H9 (cell line): ENCODE data around the gene GLS. TPM values are rescaled to one million over a fixed set of nuclear protein-coding genes. Genes with fewer than 3 reads are reported as not detected.

Experiments used
- DNase-seq: peaks from one replicate; pipeline ENCODE4 v3.0.0-alpha.2; 2017
- H2AFZ ChIP-seq: one replicate; pipeline ENCODE4 v1.6.1; 2013; ENCODE audit warnings: mild to moderate bottlenecking, low read length, control low read depth, moderate library complexity
- H2AK5ac ChIP-seq: 2 replicates; pipeline ENCODE4 v1.6.1; 2013; ENCODE audit warnings: low read length, control low read depth, mixed read lengths; ENCODE audit not compliant: insufficient read length
- H2BK120ac ChIP-seq: one replicate; pipeline ENCODE4 v1.6.1; 2013; ENCODE audit warnings: low read depth, mild to moderate bottlenecking, low read length, control low read depth, inconsistent platforms; ENCODE audit not compliant: poor library complexity, severe bottlenecking
- H2BK12ac ChIP-seq: 2 replicates; pipeline ENCODE4 v1.6.1; 2013; ENCODE audit warnings: low read length, control low read depth, mixed read lengths, low read depth; ENCODE audit not compliant: insufficient read length
- H2BK15ac ChIP-seq: 2 replicates; pipeline ENCODE4 v1.6.1; 2013; ENCODE audit warnings: low read depth, low read length, control low read depth
- H2BK20ac ChIP-seq: one replicate; pipeline ENCODE4 v1.6.1; 2013; ENCODE audit warnings: low read depth, mild to moderate bottlenecking, low read length, control low read depth, inconsistent platforms; ENCODE audit not compliant: poor library complexity, severe bottlenecking
- H2BK5ac ChIP-seq: 2 replicates; pipeline ENCODE4 v1.6.1; 2013; ENCODE audit warnings: low read length, control low read depth, mixed read lengths; ENCODE audit not compliant: insufficient read length
- H3K14ac ChIP-seq: 2 replicates; pipeline ENCODE4 v1.6.1; 2013; ENCODE audit warnings: low read length, control low read depth; ENCODE audit not compliant: insufficient read depth
- H3K18ac ChIP-seq: 2 replicates; pipeline ENCODE4 v1.6.1; 2013; ENCODE audit warnings: low read depth, mild to moderate bottlenecking, mixed read lengths, low read length, control low read depth; ENCODE audit not compliant: insufficient read length
- H3K23ac ChIP-seq: 2 replicates; pipeline ENCODE4 v1.6.1; 2013; ENCODE audit warnings: low read length, control low read depth, mixed read lengths, low read depth; ENCODE audit not compliant: insufficient read length
- H3K23me2 ChIP-seq: 2 replicates; pipeline ENCODE4 v1.6.1; 2013; ENCODE audit warnings: low read depth, mild to moderate bottlenecking, mixed read lengths, low read length, control low read depth; ENCODE audit not compliant: insufficient read length, poor library complexity, severe bottlenecking
- H3K27ac ChIP-seq: 2 replicates; pipeline ENCODE4 v1.5.1; 2013; ENCODE audit warnings: low read length, control low read depth, mixed read lengths, low read depth; ENCODE audit not compliant: insufficient read length
- H3K27me3 ChIP-seq: 2 replicates; pipeline ENCODE4 v1.6.1; 2013; ENCODE audit warnings: low read length, control low read depth, inconsistent platforms; ENCODE audit not compliant: insufficient read depth
- H3K4ac ChIP-seq: 2 replicates; pipeline ENCODE4 v1.6.1; 2013; ENCODE audit warnings: low read depth, mild to moderate bottlenecking, control low read depth, inconsistent platforms, low read length, moderate library complexity
- H3K4me1 ChIP-seq: 2 replicates; pipeline ENCODE4 v1.6.1; 2013; ENCODE audit warnings: low read length, control low read depth, inconsistent platforms; ENCODE audit not compliant: insufficient read depth
- H3K4me2 ChIP-seq: 2 replicates; pipeline ENCODE4 v1.6.1; 2013; ENCODE audit warnings: low read length, control low read depth, mixed read lengths; ENCODE audit not compliant: insufficient read length, insufficient read depth
- H3K56ac ChIP-seq: 2 replicates; pipeline ENCODE4 v1.6.1; 2013; ENCODE audit warnings: low read depth, mild to moderate bottlenecking, mixed read lengths, low read length, control low read depth; ENCODE audit not compliant: insufficient read length
- H3K79me1 ChIP-seq: 2 replicates; pipeline ENCODE4 v1.6.1; 2013; ENCODE audit warnings: low read depth, mild to moderate bottlenecking, moderate library complexity, low read length, control low read depth, inconsistent platforms; ENCODE audit not compliant: insufficient read depth, poor library complexity, severe bottlenecking
- H3K79me2 ChIP-seq: 2 replicates; pipeline ENCODE4 v1.6.1; 2013; ENCODE audit warnings: low read length, control low read depth, inconsistent platforms; ENCODE audit not compliant: insufficient read depth
- H3K9ac ChIP-seq: 2 replicates; pipeline ENCODE4 v1.6.1; 2013; ENCODE audit warnings: low read length, control low read depth, mixed read lengths; ENCODE audit not compliant: insufficient read length; ENCODE audit errors: extremely low read depth
- H3K9me3 ChIP-seq: one replicate; pipeline ENCODE4 v1.6.1; 2013; ENCODE audit warnings: low read depth, low read length, inconsistent platforms; ENCODE audit not compliant: control insufficient read depth
- H3T11ph ChIP-seq: one replicate; pipeline ENCODE4 v1.6.1; 2013; ENCODE audit warnings: mild to moderate bottlenecking, low read length, control low read depth, inconsistent platforms
- H4K20me1 ChIP-seq: one replicate; pipeline ENCODE4 v1.6.1; 2013; ENCODE audit not compliant: control insufficient read depth, insufficient read length, insufficient read depth
- H4K5ac ChIP-seq: 2 replicates; pipeline ENCODE4 v1.6.1; 2013; ENCODE audit warnings: low read depth, mild to moderate bottlenecking, mixed read lengths, low read length, control low read depth; ENCODE audit not compliant: insufficient read length
- H4K8ac ChIP-seq: replicated peaks from 2 replicates; pipeline ENCODE4 v1.6.1; 2013; ENCODE audit warnings: low read length, control low read depth, mixed read lengths, low read depth; ENCODE audit not compliant: insufficient read length
- H4K91ac ChIP-seq: 2 replicates; pipeline ENCODE4 v1.6.1; 2013; ENCODE audit warnings: low read depth, mild to moderate bottlenecking, moderate library complexity, mixed read lengths, low read length, control low read depth; ENCODE audit not compliant: insufficient read length
- H3K27ac Mint-ChIP-seq, 3 experiments: 2 replicates in 2 of 3; 3 replicates in 1 of 3; pipeline ENCODE4 v1.8.0; 2020 to 2021; ENCODE audit warnings: mixed read lengths in 3 of 3, mild to moderate bottlenecking in 1 of 3, moderate library complexity in 1 of 3
- H3K27me3 Mint-ChIP-seq: 2 replicates; pipeline ENCODE4 v1.8.0; 2021; ENCODE audit warnings: low read depth, mild to moderate bottlenecking, moderate library complexity, mixed read lengths
- H3K36me3 Mint-ChIP-seq, 3 experiments: 2 replicates in 2 of 3; 3 replicates in 1 of 3; pipeline ENCODE4 v1.8.0; 2020 to 2021; ENCODE audit warnings: low read depth in 3 of 3, mixed read lengths in 3 of 3; ENCODE audit not compliant: insufficient read depth in 1 of 3
- H3K4me1 Mint-ChIP-seq, 2 experiments: 2 replicates each; pipeline ENCODE4 v1.8.0; 2020; ENCODE audit warnings: mixed read lengths in 2 of 2
- H3K4me3 Mint-ChIP-seq, 2 experiments: 2 replicates in 1 of 2; 3 replicates in 1 of 2; pipeline ENCODE4 v1.8.0; 2020 to 2021; ENCODE audit warnings: mild to moderate bottlenecking in 2 of 2, mixed read lengths in 2 of 2, moderate library complexity in 1 of 2
- H3K9me3 Mint-ChIP-seq, 2 experiments: 2 replicates in 1 of 2; 3 replicates in 1 of 2; pipeline ENCODE4 v1.8.0; 2020; ENCODE audit warnings: mild to moderate bottlenecking in 2 of 2, mixed read lengths in 2 of 2, moderate library complexity in 1 of 2
- whole genome bisulfite sequencing: extraction: QIAGEN DNeasy Blood & Tissue Kit; methylation state at CpG from one replicate; pipeline ENCODE4 v1.1.7; 2013; ENCODE audit warnings: missing lambda C conversion rate, low lambda C conversion rate, mixed read lengths; ENCODE audit not compliant: insufficient read length; ENCODE audit errors: extremely low coverage; 5-methylcytosine and 5-hydroxymethylcytosine counted together
- total RNA-seq: library from RNA; stranded (reverse); gene quantifications from 2 replicates; pipeline ENCODE4 v1.2.1, GENCODE V29; 2021
- TF ChIP-seq, protein P1 (sequence below): fragments of 200-600 bp; sonication (generic); conservative IDR thresholded peaks from 3 replicates; pipeline ENCODE4 v1.8.0; 2021; ENCODE audit warnings: antibody characterized with exemption, mild to moderate bottlenecking

Gene GLS
- total RNA-seq, 1 experiment from 2014 or later, result 69.3 TPM

DNA sequence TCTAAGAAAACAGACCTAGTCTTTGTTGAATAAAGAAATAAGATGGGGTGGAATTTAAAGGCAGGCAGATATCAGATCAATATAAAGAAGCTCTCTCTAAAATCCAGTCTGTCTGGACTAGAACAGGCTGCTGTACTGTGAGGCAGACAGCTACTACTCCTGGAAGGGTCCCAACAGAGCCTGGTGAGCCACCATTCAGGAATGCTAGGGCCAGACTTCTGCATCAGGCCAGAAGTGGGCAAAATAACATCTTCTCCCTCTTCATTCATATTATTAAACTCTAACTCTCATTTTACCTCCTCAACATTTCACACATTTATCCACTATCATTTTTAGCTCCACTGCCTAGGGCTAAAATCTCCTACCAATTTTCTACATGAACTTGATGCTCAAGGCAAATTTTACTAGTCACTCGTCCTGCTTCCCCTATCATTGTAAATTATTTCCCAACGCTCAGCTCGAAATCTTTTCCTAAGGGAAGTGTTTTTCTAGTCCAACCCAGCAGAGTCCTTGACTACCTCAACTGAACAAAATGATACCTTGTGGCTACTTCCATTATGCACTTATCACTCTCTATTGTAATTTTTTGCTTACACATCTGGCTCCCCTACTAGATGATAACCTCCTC lies 45.2 kb upstream of the GLS start:
- Mint-ChIP-seq H3K9me3 (no peaks in the 10 kb centered on the region), H3K27ac (no peak overlapping the region), H3K4me3 (no peak overlapping the region), H3K27me3 (no peaks in the 10 kb centered on the region), H3K36me3 (no peaks in the 10 kb centered on the region), H3K4me1 (peaks cover 2 to 3% of the 10 kb centered on the region in 2 experiments; a peak in 2 of 4 replicates)
- Histone ChIP-seq H3K14ac (no peak overlapping the region), H3K56ac (no peak overlapping the region), H3T11ph (no peak overlapping the region), H3K23ac (no peak overlapping the region), H4K5ac (no peak overlapping the region), H3K18ac (no peak overlapping the region), H3K27ac (no peak overlapping the region), H3K79me1 (no peaks in the 10 kb centered on the region), H4K20me1 (no peaks in the 10 kb centered on the region), H2AK5ac (no peak overlapping the region), H3K4me2 (no peak overlapping the region), H3K27me3 (no peaks in the 10 kb centered on the region), H3K4ac (no peak overlapping the region), H3K4me1 (no peaks in the 10 kb centered on the region; the same call in 1 of the 2 replicates), H2BK20ac (no peak overlapping the region), H2AFZ (no peak overlapping the region), H4K8ac (no peak overlapping the region), H4K91ac (no peak overlapping the region), H3K9ac (no peak overlapping the region), H3K79me2 (no peaks in the 10 kb centered on the region), H2BK120ac (no peak overlapping the region), H2BK15ac (no peak overlapping the region), H2BK5ac (no peak overlapping the region), H3K23me2 (no peaks in the 10 kb centered on the region), H2BK12ac (no peak overlapping the region), H3K9me3 (no peaks in the 10 kb centered on the region)
- no peak for DNase-seq
- no CpG with 5 or more reads among the region's 3 CpGs for WGBS
- TF ChIP-seq, protein P1, sequence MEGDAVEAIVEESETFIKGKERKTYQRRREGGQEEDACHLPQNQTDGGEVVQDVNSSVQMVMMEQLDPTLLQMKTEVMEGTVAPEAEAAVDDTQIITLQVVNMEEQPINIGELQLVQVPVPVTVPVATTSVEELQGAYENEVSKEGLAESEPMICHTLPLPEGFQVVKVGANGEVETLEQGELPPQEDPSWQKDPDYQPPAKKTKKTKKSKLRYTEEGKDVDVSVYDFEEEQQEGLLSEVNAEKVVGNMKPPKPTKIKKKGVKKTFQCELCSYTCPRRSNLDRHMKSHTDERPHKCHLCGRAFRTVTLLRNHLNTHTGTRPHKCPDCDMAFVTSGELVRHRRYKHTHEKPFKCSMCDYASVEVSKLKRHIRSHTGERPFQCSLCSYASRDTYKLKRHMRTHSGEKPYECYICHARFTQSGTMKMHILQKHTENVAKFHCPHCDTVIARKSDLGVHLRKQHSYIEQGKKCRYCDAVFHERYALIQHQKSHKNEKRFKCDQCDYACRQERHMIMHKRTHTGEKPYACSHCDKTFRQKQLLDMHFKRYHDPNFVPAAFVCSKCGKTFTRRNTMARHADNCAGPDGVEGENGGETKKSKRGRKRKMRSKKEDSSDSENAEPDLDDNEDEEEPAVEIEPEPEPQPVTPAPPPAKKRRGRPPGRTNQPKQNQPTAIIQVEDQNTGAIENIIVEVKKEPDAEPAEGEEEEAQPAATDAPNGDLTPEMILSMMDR, result no peak
